Measurements from ENCODE around the gene B3GALT5.
"Not testable (repeated sequence)": the region's sequence is repeated elsewhere in the genome, so short reads cannot be mapped to it uniquely, and the experiment has no call there.

B3GALT5 gene, protein sequence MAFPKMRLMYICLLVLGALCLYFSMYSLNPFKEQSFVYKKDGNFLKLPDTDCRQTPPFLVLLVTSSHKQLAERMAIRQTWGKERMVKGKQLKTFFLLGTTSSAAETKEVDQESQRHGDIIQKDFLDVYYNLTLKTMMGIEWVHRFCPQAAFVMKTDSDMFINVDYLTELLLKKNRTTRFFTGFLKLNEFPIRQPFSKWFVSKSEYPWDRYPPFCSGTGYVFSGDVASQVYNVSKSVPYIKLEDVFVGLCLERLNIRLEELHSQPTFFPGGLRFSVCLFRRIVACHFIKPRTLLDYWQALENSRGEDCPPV

DNA sequence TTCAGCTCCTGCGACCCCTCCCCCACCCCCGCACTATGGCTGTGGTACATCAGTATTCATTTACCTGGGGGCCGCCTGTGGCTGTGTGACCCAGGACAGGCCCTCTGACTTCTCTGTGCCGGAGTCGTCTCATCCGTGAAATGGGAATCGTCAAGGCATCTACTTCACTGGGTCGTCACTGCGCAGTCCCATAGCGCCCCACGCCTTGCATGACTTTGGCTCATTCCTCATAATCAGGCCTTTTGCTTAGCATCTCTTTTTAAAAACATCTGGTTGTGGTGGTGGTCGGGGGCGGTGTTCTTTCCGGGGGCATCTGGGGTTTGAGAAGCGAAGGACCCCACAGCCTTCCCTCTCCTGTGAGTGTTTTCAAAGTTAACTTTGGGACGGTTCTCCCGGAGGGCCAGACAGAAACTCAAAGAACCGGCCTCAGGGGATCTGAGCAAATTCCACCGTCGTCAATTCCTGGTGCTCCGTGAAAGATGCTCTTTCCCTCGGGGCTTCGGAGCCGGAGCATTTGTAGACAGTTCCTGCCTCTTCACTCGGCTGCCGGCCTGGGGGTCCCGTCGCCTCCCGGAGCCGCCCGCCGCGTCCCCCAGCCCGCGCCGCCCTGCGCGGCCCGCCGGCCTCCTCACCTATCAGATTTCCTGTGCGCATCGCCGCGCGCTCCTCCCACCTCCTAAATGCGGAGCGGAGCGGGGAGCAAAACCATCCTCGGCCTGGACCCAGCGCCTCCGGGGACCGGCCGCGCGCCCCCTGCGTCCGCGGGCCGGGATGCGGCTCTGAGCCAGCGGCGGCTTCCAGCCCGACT lies at the start of gene B3GALT5:
Gene B3GALT5 (plus strand): TSS at position 708 of the 808 bp plus-strand sequence. CDS start 47,620 bp downstream, outside the sequence.
- DNase-seq, result peak in 20 of 51 donors; percentile 13 to 61 (median 42)

DNA sequence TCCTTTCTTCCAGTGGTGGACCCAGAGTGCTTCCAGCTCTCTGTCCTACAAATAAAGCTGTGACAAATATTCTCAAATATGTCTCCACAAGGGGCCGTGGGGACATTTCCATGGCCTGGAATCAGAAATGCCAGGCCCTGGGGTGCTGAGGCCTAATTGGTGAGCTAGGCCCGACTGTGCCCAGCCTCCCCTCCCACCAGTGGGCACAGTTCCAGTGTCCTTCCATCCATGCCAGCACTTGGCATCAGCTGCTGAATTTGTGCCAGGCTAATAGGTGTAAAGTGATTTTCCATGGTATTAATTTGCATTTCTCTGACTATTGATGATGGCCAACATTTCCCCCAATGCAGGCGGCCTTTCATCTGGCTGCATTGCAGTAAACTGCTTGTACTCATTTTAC lies 48.5 kb upstream of the B3GALT5 start:
- peak in 35 of 51 donors; percentile 3 to 66 (median 44) for DNase-seq

DNA sequence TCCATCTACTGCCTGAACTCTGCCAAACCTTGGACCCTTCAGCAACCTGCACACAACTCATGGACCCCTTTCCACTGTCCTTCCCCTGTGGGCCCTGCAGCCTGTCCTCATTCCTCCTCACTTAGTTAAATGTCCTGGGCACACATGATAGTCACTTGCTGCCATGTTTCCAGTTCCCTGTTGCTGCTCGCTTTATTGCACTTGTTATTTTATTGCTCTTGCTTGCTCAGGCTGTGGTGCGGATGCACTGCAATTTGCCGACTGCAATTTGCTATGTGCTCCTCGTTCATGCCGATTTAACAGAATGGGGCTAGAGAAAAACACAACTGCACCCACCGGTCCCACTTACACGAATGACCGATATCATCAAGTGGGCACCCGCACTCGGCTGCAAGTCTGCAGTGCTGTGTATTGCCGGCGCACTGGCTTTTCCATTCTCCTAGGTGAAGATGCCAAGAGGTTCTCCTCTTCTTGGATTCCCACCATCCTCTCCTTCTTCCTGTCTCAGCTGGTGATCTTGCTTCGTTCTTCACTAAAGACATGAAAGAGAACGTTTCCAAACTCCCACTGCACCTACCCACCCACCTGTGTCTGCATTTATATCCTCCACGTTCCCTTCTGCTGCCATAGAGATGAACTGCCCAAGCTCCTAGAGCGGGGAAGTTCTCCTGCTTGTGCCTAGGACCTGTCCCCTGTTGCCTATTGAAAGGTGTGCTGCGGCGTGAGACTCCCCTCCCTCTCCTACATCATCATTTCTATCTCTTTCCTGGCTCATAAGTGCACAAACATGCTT lies 45.4 kb upstream of the B3GALT5 start:
- no peak for DNase-seq

DNA sequence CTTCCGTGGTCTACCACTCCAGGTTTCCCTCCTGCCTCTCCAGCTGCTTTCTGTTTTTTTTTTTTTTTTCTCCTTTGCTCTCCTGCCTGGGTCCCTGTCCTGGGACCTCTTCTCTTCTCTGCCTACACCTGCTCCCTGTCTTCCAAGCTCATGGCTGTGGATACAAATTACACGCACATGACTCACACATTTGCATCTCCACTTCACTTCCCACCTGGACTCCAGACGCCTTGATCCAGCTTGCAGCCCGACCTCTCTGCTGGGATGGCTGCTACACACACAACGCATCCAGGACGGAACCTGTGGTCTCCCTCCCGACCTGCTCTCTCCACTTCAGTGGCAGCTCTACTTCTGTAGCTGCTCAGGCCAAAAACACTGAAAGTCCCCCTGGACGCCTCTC lies 44.4 kb upstream of the B3GALT5 start:
- no peak for DNase-seq

DNA sequence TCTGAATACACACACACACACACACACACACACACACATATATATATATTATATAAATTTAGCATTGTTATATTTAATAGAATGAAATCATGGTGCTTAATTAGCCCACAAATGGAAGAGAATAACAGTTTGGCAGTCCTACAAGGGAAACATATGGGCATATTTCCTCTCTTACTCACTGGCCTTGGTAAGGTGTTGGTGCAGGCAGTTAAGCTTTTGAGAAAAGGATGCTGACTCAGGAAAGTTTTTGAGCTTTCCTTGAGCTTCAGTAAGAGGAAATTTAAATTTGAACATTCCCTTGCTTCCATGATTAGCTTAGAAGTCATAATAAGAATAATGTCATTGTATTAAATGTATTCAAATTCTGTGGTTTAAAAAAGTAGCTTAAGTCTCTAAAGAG lies 37.0 kb upstream of the B3GALT5 start:
- no peak for DNase-seq

DNA sequence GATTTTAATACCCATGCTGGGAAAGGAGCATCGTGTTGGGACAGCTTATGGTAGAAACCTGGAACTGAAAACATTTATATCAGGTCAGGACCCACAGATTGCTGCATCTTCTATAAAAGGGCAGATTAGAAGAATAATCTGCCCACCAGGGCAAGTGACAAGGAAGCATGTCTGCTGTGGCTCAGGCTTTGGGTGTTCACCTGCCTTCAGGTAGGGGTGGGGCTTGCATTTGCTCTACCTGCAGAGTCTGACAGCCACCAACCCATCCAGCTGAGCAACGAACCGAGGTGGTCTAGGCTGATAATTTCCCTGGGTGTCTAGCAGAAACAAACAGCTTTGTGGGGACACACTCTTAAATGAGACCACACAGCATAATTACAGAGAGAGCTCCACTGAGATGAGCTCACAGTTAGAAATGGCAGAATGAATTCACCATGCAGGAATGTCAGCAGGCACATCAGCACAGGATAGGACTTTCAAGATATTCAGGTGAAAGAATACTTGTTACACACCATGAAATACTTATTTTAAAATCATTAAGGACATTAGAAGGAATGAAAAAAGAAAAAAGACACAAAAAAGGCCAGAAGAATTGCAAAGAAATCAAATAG lies 36.1 kb upstream of the B3GALT5 start:
- no peak for DNase-seq

DNA sequence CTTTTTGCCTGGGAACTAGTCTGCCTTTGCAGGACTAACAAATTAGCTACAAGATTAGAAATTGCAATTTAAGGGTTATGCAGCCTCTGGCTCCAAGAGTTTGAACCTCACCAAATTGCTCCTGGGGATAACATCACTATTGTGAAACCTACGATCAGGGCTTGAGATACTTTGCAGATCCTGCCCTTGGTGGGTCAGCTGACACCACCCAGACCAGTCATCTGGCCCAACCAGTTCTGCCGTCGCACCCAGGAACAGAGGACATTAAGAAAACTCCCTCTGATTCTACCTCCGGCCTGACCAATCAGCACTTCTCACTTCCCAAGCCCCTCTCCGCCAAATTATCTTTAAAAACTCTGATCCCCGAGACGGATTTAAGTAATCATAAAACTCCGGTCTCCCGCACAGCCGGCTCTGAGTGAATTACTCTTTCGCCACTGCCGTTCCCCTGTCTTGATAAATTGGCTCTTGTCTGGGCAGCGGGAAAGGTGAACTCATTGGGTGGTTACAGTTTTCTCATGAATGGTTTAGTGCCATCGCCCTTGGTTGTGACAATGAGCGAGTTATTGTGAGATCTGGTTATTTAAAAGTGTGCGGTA lies 32.9 kb upstream of the B3GALT5 start:
- no peak for DNase-seq

DNA sequence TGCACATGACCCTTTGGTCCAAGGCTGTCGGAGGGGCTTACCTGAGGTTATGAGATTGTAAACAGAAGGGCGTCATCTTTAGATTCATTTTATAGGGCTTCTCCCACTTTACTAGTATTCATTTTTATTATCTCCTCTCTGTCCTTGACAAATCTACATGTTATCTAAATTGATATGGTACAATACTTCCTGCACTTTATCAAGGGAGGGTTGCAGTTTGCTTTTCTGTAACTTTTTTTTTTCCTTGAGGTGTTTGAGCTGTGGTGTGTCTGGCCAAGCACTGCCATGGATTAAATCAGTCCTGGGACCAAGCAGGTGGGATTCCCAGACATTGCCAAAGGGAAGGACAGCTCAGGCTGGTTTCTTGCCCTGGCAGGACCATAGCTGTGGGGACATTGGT lies 32.0 kb upstream of the B3GALT5 start:
- no peak for DNase-seq

DNA sequence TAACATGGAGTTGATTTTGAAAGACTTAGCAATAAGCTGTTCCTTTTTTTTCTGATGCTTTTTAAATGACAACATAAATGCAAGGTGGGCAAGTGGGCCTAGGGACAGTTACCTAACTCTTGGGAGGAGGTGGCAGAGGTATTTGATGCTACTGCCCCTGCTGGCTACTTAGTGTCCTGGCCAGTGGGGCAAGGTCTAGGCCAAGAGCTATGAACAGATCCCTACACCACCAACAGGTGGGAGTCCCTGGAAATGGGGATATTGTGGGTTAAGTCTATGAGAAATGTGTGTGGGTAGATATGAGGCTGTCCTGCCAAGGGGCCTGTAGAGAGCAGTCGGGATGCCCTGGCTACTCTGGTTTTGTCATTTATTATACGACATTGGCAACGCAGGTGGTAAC lies 31.3 kb upstream of the B3GALT5 start:
- DNase-seq, result no peak

DNA sequence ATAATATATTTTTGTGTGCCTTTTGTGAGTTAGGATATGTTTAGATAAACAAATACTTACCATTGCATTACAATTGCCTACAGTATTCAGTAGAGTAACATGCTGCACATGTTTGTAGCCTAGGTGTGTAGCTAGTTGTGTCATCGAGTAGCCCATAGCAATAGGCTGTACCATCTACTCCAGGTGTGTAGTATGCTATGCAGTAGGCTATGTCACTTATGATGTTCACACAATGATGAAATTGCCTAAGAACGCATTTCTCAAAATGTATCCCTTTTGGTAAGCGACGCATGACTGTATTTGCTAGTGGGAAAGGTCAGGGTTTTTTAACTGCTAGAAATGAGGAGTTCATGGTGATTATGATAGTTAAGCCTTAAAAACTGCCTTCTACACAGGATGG lies 30.0 kb upstream of the B3GALT5 start:
- no peak for DNase-seq

DNA sequence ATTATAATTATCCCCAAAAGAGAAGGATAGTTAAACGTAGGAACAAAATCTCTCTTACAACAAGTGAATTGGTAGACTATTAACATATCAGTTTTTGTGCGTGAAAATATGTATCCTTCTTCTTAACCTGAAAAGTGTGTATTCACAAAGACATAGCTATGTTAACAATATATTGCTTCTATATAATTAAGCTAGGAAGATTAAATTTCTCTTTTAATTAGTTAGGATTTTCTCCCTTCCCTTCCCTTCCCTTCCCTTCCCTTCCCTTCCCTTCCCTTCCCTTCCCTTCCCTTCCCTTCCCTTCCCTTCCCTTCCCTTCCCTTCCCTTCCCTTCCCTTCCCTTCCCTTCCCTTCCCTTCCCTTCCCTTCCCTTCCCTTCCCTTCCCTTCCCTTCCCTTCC lies 29.2 kb upstream of the B3GALT5 start:
- not testable (repeated sequence) for DNase-seq

DNA sequence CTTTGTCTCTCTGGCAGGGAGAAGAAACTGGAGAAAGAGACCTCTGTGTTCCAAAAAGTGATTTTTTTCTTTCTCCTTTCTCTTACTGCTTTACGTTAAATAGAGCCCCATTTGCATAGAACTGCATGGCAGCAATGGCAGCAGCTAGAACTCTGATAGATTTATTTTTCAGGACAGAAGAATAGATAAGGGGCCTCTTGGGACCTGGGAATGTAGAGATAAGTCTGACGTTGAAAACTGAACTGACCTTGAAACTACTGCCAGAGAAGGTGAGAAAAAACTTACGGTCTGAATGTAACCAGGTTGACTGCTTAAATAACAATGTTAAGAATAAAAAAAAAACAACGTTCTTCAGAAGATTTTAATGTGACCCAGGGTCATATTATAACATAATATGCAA lies 25.4 kb upstream of the B3GALT5 start:
- no peak for DNase-seq

DNA sequence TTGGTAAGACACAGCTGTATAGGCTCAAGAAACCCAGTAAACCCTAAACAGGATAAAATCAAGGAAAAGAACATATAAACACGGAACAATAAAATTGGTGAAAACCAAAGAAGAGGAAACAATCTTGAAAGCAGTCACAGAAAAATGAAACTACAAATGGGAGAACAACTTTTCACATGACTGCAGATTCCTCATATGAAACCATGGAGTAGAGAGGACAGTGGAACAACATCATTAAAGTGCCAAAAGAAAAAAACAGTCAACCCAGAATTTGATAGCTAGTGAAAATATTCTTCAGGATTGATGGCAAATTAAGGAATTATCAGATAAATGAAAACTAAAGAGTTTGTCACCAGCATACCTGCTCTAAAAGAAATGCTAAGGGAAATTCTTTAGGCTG lies 23.9 kb upstream of the B3GALT5 start:
- DNase-seq, result no peak

DNA sequence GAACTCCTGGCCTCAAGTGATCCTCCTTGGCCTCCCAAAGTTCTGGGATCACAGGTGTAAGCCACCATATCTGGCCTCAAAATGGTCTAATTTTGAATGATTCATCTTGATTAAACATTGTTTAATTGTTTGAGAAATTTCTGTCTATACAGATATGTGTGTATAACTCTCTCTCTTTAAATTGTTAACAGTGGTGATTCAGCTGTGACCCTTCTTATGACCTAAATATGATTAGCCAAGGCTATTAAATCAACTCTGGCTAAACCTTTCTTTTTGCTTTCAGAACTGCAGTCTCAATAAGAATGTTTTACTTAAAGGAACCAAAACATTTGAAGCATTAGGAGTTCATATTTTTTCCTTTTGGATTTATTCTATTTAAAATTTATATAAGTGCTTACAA lies 19.2 kb upstream of the B3GALT5 start:
- DNase-seq, result no peak

DNA sequence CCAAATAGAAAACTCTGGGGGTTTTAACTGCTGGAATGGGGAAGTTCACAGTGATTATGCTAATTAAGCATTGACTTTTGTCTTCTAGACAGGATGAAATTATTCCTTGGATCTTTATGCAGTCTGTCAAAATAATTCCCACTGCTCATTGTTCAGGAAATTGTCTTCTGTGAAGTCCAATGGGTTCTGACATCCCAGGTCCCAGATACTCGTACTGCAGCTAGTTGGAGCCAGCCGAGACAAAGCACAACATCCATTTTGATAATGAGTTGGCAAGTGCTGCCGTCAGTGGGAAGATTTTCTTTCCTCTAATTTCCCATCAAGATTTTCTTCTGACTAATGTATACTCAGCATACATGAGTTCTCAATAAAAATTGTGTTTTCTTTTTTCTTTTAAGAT lies 17.3 kb upstream of the B3GALT5 start:
- DNase-seq, result no peak

DNA sequence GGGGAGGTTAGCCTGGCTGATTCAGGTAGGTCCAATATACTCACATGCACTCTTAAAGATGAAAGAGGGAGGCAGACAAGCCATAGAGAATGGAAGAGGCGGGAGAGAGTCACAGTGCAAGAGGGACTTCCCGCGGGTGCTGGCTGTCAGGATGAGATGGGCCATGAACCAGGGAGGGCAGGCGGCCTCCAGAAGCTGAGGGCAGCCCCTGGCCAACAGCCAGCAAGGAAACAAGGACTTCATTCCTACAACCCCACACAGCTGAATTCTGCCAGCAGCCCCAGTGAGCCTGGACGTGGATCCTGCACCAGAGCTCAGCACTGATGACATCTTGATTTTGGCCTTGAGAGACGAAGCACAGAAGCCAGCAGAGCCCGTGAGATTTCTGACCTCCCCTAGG lies 15.1 kb upstream of the B3GALT5 start:
- peak in 5 of 51 donors; percentile 8 to 22 (median 14) for DNase-seq

DNA sequence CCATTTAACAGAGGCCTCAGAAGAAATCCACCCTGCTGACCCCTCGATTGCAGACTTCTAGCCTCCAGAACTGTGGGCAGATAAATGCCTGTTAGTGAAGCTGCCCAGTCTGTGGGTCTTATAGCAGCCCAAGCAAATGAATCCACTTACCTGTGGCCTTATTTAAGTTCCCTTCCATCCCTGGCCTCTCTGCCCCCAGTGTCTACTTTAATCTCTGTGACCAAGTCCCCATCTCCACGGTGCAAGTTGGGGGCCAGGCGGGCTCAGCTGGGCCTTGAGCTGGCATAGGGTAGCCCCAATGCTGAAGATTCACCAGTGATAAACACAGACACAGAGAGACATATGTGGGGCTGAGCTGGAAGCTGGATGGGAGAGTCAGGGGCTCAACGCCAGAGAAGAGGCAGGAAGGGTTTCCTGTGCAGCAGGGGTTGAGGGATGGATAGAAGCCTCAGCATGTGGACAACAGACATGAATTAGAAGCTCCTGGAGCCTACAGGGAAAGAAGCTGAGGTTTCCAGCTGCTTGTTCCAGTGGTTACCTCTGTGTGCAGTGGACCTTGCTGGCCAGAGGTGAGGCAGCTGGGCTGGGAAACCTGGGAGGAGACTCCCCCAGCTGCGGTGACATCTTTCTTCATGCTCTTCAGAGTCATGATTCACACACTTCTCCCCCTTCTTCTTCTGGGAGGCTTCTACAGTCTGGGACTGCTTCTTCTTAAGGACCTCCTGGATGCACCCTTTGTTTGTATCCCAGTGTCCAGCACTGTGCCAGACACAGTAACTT lies 13.4 kb upstream of the B3GALT5 start:
- DNase-seq, result no peak

DNA sequence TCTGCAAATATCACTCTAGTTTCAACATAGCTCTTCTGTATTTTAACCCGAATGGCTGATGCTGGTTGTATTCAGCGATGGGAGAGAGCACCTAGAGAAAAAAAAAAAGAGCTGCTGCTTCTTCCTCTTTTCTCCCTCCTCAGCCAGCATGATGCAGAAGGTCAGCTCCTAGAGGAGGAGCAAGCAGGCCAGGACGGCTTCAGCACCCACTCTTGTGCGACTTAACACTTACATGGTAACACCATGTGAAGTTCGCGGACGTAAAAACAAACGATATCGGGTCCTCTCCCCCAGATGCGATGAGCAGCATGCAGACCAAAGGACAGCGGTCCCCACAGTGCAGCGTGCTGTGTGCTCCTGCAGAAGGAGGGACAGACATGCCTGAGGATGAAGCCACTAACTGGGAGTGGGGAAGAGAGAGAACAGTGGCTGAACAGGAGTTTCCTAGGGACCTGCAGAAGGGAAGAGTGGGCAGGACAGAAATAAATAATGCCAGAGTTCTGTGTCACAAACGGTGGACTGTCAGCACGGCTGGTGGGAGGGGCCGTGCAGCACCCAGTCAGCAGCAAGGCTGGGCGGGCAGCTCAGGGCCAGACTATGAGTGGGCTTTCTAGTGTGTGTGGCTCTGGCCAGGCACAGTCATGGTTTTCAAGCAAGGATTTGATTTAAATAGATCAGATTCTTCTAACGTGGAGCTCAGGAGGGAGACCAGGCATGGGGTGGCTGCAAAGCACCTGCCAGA lies 11.4 kb upstream of the B3GALT5 start:
- DNase-seq, result peak in 5 of 51 donors; percentile 5 to 19 (median 16)

DNA sequence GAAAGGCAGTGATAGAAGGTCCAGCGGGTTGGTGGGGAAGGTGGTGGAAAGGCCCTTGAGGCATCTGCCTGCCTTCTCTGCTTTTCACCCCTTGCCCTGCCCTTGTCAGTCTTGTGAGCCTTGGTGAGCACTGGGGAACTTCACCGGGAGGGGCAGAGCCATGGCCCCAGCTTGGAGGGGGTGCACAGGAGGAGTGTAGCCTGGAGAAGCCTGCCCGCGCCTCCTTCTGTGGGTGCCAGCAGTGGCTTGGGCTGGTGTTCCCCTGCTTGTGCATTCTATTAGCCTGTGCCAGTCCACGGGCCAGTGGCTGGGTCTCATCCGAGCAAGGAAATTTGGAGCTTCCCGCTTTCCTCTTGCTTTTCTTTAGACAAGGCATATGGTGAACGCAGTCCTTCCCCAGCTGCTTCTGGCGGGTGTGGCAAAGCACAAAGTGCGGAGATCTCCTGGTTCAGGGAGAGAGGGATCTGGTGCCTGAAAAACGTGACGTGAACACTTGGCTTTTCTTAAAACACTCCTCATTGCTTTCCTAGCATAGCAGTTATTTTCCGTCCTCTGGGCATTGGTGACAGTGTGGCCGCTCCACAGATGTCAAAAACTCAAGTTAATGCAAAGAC lies 10.6 kb upstream of the B3GALT5 start:
- DNase-seq, result no peak

Measured in hypothalamus (tissue), 51 donors.